Ureter (tissue), 1 donor: ENCODE data around the gene SMG6. TPM values are rescaled to one million over a fixed set of nuclear protein-coding genes. Genes with fewer than 3 reads are reported as not detected.
"Not testable (repeated sequence)": the region's sequence is repeated elsewhere in the genome, so short reads cannot be mapped to it uniquely, and the experiment has no call there.

Source experiments
- DNase-seq: peaks from one replicate; pipeline ENCODE4 v3.0.0-alpha.2; 2020; ENCODE audit warnings: low spot score
- total RNA-seq: library from RNA; stranded (reverse); gene quantifications from one replicate; pipeline ENCODE4 v1.2.4, GENCODE V29; 2023
- donor health status: DM: yes; HTN: yes; CAD: no.

The SMG6 gene
- total RNA-seq, 1 donor from 2014 or later = 58.4 TPM

- no peak for DNase-seq
Measured at GRCh38 chr17:2144701-2145100, 158.9 kb downstream of the SMG6 start.

- DNase-seq = no peak
Measured at GRCh38 chr17:2143332-2143731, 160.3 kb downstream of the SMG6 start.

- DNase-seq = not testable (repeated sequence)
Measured at GRCh38 chr17:2142682-2143081, 160.9 kb downstream of the SMG6 start.

GRCh38 chr17:2140683-2141082 is 162.9 kb downstream of the SMG6 start:
- DNase-seq = no peak

GRCh38 chr17:2138761-2139160 is 164.8 kb downstream of the SMG6 start:
- DNase-seq = no peak

- DNase-seq = no peak
Measured at GRCh38 chr17:2138318-2138717, 165.3 kb downstream of the SMG6 start.

- no peak for DNase-seq
Measured at GRCh38 chr17:2137342-2138098, 166.1 kb downstream of the SMG6 start.

GRCh38 chr17:2136241-2136640 is 167.3 kb downstream of the SMG6 start:
- no peak for DNase-seq

- no peak for DNase-seq
Measured at GRCh38 chr17:2128011-2128410, 175.6 kb downstream of the SMG6 start.

- DNase-seq = no peak
Measured at GRCh38 chr17:2125013-2125535, 178.5 kb downstream of the SMG6 start.

- DNase-seq = no peak
Measured at GRCh38 chr17:2124391-2124790, 179.2 kb downstream of the SMG6 start.

GRCh38 chr17:2123375-2124251 is 180.0 kb downstream of the SMG6 start:
- no peak for DNase-seq

GRCh38 chr17:2122641-2123302 is 180.8 kb downstream of the SMG6 start:
- DNase-seq = peak; percentile 70

GRCh38 chr17:2120586-2121335 is 182.8 kb downstream of the SMG6 start:
- DNase-seq = no peak

GRCh38 chr17:2113279-2113622 is 190.3 kb downstream of the SMG6 start:
- DNase-seq = no peak

GRCh38 chr17:2111691-2112090 is 191.9 kb downstream of the SMG6 start:
- DNase-seq = peak; percentile 71

GRCh38 chr17:2110436-2110835 is 193.1 kb downstream of the SMG6 start:
- no peak for DNase-seq

GRCh38 chr17:2108170-2108569 is 195.4 kb downstream of the SMG6 start:
- no peak for DNase-seq

GRCh38 chr17:2107506-2107905 is 196.1 kb downstream of the SMG6 start:
- no peak for DNase-seq

- DNase-seq = no peak
Measured at GRCh38 chr17:2107050-2107449, 196.5 kb downstream of the SMG6 start.

GRCh38 chr17:2106308-2106955 is 197.2 kb downstream of the SMG6 start:
- no peak for DNase-seq
